Activated naive CD4-positive, alpha-beta T cell treated with anti-CD3 and anti-CD28 coated beads, Interleukin-2, amount 50 U/mL, for 72 hours (primary cell): ENCODE measurements around the gene COPZ2. TPM values are rescaled to one million over a fixed set of nuclear protein-coding genes. Genes with fewer than 3 reads are reported as not detected.
"Not testable (repeated sequence)": the region's sequence is repeated elsewhere in the genome, so short reads cannot be mapped to it uniquely, and the experiment has no call there.

Experiments used
- ATAC-seq, 2 donors: fragments of 150-1000 bp; cut with Tn5 transposase; 2 replicates each; pipeline ENCODE4 v1.10.0; 2021; ENCODE audit warnings: mild to moderate bottlenecking in 2 of 2, moderate library complexity in 2 of 2
- DNase-seq, 2 donors: peaks; one replicate each; pipeline ENCODE4 v3.0.0; 2021 to 2022; ENCODE audit warnings: low spot score in 2 of 2
- H3K27ac Mint-ChIP-seq, 2 donors: one replicate each; pipeline ENCODE4 v1.8.0; 2022; ENCODE audit warnings: mild to moderate bottlenecking in 2 of 2, mixed read lengths in 2 of 2
- H3K36me3 Mint-ChIP-seq, 2 donors: one replicate each; pipeline ENCODE4 v1.8.0; 2022; ENCODE audit warnings: mixed read lengths in 2 of 2
- H3K9me3 Mint-ChIP-seq, 2 donors: one replicate each; pipeline ENCODE4 v1.8.0; 2022; ENCODE audit warnings: mixed read lengths in 2 of 2
- total RNA-seq, 2 donors: library from RNA; stranded (reverse); gene quantifications; one replicate each; pipeline ENCODE4 v1.2.3, GENCODE V29; 2022

Gene COPZ2
- total RNA-seq, 2 donors from 2014 or later: 1.3 to 3.6 TPM

DNA sequence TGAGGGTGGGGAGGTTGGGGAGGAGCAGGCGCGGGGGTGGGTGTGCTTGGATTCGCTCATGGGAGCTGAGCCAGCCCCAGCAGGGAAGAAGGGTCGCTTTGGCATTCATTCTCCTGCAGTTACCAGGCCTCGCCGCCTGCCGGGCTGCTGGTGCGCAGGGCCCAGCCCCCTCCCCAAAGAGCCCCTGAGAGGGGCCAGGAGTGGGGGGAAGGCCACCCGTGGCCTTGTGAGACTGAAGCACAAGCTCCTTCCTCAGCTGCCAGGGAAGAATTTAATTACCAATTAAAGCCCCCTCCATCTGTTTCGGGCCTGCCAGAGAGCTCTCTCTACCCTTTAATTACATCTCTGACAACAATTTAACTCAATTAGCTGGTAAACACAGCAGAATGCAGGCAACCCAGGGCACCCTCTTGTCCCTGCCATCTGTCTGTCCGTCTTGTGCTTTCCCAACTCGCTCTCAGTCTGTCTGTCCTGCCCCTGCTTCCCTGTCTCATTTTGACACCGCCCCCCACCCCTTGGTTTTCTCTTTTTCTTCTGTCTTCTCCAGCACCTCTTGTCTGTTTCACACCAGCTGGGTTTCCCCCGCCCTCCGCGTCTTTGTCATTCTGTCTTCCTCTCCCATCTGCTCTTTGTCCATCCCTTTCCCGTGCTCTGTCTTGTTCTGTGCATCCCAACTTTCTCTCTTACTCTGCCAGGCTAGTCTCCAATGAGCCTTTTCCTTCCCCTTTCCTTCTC lies 34.0 kb downstream of the COPZ2 start:
- ATAC-seq (no peak), DNase-seq (no peak)
- Mint-ChIP-seq H3K27ac (no peak overlapping the region), H3K9me3 (no peaks in the 10 kb centered on the region), H3K36me3 (no peaks in the 10 kb centered on the region)

GRCh38 chr17:48002916-48003416 lies 34.6 kb downstream of the COPZ2 start:
- H3K27ac Mint-ChIP-seq: no peak overlapping the region
- no peak for DNase-seq
- no peaks in the 10 kb centered on the region for H3K36me3 Mint-ChIP-seq
- H3K9me3 Mint-ChIP-seq: no peaks in the 10 kb centered on the region
- ATAC-seq: no peak

GRCh38 chr17:48002266-48002915 lies 35.2 kb downstream of the COPZ2 start:
- DNase-seq: no peak
- ATAC-seq: no peak
- Mint-ChIP-seq H3K9me3 (no peaks in the 10 kb centered on the region), H3K27ac (peak overlapping the region in 1 of 2 donors; percentile 25), H3K36me3 (no peaks in the 10 kb centered on the region)

- not testable (repeated sequence) for H3K9me3 Mint-ChIP-seq, ATAC-seq, H3K36me3 Mint-ChIP-seq, DNase-seq, H3K27ac Mint-ChIP-seq
Measured at GRCh38 chr17:48001657-48002056, 35.9 kb downstream of the COPZ2 start.

DNA sequence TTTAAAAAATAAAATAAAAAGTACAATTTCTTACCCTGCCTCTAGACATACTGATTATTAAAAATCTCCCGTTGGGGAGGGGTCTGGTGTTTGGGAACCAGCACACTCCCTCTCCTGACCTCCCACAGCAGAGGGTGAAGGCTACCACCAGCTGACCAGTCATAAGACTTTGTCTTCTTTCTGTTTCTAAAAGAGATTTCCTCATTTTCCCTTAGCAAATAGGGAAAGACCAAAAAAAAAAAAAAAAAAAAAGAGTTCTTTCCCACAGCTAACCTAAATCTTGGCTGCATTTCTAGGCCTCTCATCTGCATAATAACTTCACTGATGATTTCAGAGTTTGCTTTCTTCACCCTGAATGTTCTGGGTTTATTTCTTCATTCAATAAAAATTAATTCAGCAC lies 36.4 kb downstream of the COPZ2 start:
- Mint-ChIP-seq H3K27ac (no peak overlapping the region), H3K36me3 (no peaks in the 10 kb centered on the region), H3K9me3 (no peaks in the 10 kb centered on the region)
- DNase-seq (no peak), ATAC-seq (no peak)

- peak; percentile 61 to 82 for ATAC-seq
- Mint-ChIP-seq H3K27ac (no peak overlapping the region), H3K9me3 (no peaks in the 10 kb centered on the region), H3K36me3 (no peaks in the 10 kb centered on the region)
- no peak for DNase-seq
Measured at GRCh38 chr17:47999582-47999981, 38.0 kb downstream of the COPZ2 start.

DNA sequence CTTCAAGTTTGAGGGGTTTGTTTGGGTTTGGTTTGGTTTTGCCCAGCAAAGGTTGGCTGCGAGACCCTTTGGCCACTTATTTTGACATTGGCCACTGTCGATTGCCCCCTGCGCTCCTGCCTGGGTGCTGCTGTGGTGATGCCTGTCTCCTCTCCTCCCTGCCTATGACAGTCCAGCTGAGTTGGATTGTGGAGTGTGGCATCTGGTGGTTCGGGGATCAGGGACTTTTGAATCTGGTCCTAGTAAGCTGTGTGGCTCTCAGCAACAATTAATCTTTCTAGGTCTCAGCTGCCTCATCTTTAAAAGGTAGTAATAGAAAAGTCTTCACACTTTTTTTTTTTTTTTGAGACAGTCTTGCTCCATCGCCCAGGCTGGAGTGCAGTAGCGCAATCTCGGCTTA lies 39.6 kb downstream of the COPZ2 start:
- H3K9me3 Mint-ChIP-seq: no peaks in the 10 kb centered on the region
- no peak overlapping the region for H3K27ac Mint-ChIP-seq
- ATAC-seq (no peak), DNase-seq (no peak)
- no peaks in the 10 kb centered on the region for H3K36me3 Mint-ChIP-seq

- Mint-ChIP-seq H3K36me3 (no peaks in the 10 kb centered on the region), H3K9me3 (no peaks in the 10 kb centered on the region), H3K27ac (no peak overlapping the region)
- ATAC-seq: no peak
- DNase-seq: no peak
Measured at GRCh38 chr17:47997586-47997985, 40.0 kb downstream of the COPZ2 start.

DNA sequence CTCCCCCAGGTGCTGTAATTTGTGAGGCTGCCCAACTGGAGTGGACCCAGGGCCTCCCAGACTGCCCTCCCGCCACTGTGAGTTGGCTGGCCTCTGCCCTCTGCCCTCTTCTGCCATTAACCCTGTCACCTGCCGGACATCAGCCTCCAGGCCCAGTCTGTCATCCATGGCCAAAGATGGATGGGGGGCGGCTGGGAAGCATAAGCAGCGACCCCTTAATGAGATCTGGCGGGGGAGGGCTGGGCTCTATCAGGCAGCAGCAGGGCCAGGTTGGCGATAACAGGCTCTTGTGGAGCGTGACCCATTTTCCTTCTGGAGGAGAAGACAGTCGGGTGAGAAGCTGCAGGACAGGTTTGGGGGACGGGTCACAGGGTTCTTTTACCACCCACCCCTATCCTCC lies 41.4 kb downstream of the COPZ2 start:
- Mint-ChIP-seq H3K36me3 (no peaks in the 10 kb centered on the region), H3K27ac (no peak overlapping the region), H3K9me3 (no peaks in the 10 kb centered on the region)
- ATAC-seq (no peak), DNase-seq (no peak)

- DNase-seq (no peak), ATAC-seq (no peak)
- no peak overlapping the region for H3K27ac Mint-ChIP-seq
Measured at GRCh38 chr17:47995241-47995935, 42.2 kb downstream of the COPZ2 start.

GRCh38 chr17:47994724-47995123 lies 42.9 kb downstream of the COPZ2 start:
- no peak for DNase-seq
- no peak overlapping the region for H3K27ac Mint-ChIP-seq
- no peaks in the 10 kb centered on the region for H3K36me3 Mint-ChIP-seq
- ATAC-seq: no peak
- H3K9me3 Mint-ChIP-seq: no peaks in the 10 kb centered on the region

More at GRCh38 chr17:47995241-47995935, 42.2 kb downstream of the COPZ2 start:
- Mint-ChIP-seq H3K9me3 (no peaks in the 10 kb centered on the region), H3K36me3 (no peaks in the 10 kb centered on the region)

DNA sequence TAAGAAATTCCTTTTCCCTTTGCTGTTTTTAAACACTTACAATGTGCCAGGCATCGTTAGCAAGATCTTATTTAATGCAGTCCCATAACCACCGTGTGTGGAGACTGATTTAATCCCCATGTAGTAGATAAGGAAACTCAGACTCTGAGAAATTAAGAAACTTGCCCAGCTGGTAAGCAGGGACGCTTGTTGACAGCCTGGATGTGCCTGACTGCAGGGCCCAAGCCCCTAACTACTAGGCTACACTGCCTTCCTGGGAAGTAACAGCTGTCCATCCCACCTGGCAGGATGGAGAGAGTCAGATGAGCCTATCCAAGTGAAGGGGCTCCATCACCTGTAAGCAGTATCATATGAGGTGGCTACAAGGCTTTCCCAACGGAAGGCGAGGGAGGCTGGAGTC lies 43.6 kb downstream of the COPZ2 start:
- H3K27ac Mint-ChIP-seq: no peak overlapping the region
- H3K36me3 Mint-ChIP-seq: no peaks in the 10 kb centered on the region
- ATAC-seq: no peak
- no peak for DNase-seq
- no peaks in the 10 kb centered on the region for H3K9me3 Mint-ChIP-seq

DNA sequence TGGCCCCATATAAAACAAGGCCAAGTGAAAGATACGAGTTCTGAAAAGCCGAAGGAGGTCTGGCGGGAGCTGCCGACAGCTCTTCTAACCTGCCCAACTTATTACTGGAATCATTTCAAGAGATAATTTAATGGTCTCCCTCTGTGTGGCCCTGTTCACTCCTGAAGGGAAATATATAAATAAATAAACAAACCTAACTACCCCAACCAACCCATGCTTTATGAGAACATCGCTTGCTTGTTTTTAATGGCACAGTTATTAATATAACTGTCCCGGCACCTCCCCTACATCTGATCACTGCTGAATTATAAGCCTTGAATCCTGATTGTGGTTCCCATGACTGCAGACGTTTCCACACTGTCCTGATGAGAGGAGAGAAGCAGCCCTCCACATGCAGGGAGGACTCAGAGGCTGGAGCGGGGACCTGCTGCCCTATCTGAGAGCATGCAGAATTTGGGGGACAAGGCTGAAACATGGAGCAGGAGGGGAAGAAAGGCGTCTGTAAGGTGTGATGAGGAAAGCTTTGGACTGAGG lies 44.5 kb downstream of the COPZ2 start:
- H3K27ac Mint-ChIP-seq: no peak overlapping the region
- ATAC-seq (no peak), DNase-seq (no peak)
- no peaks in the 10 kb centered on the region for H3K36me3 Mint-ChIP-seq
- no peaks in the 10 kb centered on the region for H3K9me3 Mint-ChIP-seq

- ATAC-seq (no peak), DNase-seq (no peak)
- H3K9me3 Mint-ChIP-seq: no peaks in the 10 kb centered on the region
- no peaks in the 10 kb centered on the region for H3K36me3 Mint-ChIP-seq
- no peak overlapping the region for H3K27ac Mint-ChIP-seq
Measured at GRCh38 chr17:47992216-47992615, 45.4 kb downstream of the COPZ2 start.

DNA sequence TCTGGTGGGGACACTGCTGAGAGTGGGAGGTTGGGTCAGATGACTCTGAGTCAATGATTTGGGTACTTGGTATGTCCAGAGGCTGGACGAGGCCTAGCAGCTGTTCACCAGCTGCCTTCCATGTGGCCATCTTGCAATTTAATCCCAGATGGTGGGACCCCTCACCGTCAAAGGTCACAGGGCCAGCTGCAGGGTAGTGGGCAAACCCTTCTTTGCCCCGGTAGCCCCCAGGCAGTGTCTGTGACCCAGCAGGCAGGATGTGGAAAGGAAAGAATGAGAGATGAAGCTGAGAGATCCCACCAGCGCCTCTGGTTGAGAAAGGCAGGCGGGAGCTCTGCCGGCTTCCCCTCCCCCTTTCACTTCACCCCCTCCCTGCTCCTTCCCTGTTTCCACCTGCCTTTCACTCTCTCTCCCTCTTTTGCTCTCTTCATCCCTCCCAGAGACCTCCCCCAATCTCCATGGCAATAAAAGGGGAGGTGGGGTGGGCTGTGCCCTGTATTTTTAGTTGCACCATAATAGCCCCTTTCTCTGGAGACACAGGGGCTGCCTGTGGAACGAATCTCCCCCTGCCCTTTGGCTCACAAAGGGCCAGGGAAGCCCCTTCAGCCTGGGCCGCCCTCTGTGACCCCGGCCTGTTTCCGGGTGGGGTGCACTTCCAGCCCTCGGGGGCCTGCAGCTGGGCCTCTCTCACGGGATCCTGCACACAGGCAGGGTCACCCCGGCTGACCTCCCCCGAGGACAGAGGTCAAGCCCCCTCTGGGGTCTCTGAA lies 46.5 kb downstream of the COPZ2 start:
- ATAC-seq (no peak), DNase-seq (no peak)
- Mint-ChIP-seq H3K9me3 (no peaks in the 10 kb centered on the region), H3K27ac (no peak overlapping the region), H3K36me3 (no peaks in the 10 kb centered on the region)

- H3K9me3 Mint-ChIP-seq: no peaks in the 10 kb centered on the region
- DNase-seq: no peak
- ATAC-seq: no peak
- H3K27ac Mint-ChIP-seq: peak overlapping the region in 1 of 2 donors; percentile 40
- no peaks in the 10 kb centered on the region for H3K36me3 Mint-ChIP-seq
Measured at GRCh38 chr17:47989700-47990099, 47.9 kb downstream of the COPZ2 start.
